HG03025 (cell line): ENCODE data around the gene NID1.
"Not testable (repeated sequence)": the region's sequence is repeated elsewhere in the genome, so short reads cannot be mapped to it uniquely, and the experiment has no call there.

ENCODE experiments used
- ATAC-seq: cut with Tn5 transposase; IDR thresholded peaks from one replicate; pipeline ENCODE4 v1.9.1; 2021; ENCODE audit warnings: mild to moderate bottlenecking, moderate library complexity; ENCODE audit not compliant: unreplicated experiment, low FRiP score

Gene NID1

DNA sequence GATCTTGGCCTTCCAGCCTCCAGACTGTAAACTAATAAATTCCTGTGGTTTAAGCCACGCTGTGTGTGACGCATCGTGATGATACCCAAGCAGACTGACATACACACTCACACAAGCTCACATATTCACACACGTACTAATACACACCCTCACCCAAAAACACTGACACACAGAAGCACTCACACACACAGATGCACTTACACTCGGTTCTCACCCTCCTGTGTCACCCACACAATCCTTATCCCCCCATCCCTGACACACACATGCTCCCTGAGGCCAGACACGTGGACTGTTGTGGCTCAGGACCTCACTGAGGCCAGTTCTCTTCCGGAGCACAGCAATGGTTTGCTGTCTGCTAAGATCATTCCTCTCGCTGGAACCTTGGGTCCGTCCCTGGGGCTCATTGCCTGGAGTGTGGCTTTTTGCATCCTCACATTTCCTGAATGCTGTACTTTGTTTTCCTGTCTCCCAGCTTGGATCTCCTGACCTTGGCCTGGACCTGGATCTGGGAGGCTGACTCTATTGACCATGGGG, 121.2 kb downstream of the NID1 start:
- no peak for ATAC-seq

DNA sequence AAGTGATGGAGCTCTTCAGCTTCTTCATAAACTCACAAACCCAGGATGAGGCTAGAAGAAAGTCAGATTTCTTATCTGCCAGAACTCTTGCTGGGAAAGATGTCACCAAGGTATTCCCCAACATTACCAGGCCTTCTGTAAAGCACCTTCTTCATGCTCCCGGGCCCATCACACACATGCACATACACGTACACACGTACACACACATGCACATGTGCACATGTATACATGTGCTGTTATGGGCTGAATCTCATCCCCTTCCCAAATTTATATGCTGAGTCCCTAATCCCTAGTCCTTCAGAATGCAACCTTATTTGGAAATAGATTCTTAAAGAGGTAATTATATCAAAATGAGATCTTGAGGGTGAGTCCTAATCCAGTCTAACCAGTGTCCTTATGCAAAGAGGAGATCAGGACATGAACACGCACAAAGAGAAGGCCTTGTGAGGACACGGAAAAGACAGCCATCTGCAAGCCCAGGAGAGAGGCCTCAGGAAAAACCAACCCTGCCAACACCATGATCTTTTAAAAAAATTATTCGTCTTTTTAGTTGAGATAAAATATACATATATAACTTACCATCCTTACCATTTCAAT, 121.8 kb downstream of the NID1 start:
- no peak for ATAC-seq

DNA sequence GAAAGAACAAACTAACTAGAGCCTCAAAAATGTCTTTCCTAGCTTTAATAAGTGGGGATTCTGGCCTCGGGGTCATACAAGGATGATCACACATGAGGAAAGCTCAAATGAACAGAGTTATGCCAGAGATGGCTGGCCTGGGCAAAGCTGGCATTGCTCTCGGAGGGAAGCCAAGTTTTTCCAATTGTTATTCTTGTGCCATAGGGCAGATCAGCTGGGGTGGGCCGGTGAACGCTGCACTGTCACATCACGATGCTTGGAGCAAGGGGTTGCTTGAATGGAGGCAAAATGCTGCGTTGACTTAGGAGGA, 122.3 kb downstream of the NID1 start:
- ATAC-seq, result no peak

DNA sequence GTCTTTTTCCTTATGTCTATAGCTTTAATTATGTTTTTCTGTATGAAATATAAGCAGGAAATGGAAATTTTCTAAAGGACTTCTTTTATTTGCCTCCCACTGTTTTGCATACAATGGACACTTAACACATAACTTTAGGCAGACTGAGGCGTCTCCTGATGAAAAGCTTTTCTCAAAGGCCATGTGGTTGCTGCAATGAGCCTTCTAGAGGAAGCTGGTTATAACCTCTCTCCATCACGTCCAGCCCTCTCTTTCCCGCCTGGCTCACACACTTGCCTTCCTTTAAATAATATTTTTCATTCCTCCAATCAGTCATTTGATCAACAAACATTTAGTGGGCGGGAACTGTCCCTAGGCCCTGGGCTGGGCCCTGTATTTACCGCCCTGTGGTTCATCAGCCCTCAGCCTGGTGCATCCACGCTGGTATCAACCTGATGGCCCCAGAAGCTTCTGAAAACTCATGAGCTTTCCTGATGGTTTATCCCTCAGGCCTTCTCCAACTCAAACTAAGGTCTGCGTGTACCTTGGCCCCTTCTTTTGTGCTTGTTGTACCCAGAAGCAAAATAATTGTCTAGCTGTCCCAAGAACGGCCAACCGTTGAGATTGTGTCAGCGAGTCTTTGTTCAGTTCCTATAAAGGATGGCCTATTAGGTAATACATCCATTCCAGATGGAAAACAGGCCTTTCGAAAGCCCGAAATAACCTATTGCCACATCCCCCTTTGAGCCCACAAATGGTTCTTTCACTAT, 122.8 kb downstream of the NID1 start:
- ATAC-seq, result no peak

DNA sequence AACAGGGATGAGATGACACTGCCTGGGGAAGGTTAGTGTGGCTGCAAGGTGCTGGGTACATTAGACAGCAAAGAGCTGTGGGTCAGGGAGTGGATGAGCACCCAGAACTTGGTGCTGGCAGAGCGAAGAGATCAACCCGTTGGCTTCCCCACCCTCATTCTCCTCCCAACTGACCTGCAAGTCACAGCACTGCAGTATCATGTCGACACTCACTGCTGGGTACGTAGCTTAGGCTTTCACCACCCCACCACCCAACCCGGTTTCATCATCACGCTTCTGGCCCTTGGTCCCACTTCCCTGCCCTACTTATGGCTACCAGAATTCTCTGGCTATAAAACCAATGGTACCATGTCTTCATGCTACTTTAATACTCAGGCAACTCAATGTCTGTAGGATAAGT, 124.6 kb downstream of the NID1 start:
- ATAC-seq, result no peak

DNA sequence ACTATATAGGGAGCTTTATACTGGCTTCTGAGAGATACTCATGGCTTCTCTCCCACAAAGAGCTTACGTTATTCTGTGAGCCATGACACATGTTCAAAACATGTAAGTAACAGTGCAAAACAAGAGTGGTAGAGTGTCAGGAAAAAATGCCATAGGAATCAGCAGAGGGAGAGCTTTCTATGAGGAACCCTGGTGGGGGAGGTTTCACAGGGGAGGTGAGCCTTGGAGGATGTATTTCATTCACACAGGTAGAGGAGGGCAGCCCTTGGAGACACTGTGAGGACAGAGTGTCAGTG, 125.5 kb downstream of the NID1 start:
- ATAC-seq, result no peak

DNA sequence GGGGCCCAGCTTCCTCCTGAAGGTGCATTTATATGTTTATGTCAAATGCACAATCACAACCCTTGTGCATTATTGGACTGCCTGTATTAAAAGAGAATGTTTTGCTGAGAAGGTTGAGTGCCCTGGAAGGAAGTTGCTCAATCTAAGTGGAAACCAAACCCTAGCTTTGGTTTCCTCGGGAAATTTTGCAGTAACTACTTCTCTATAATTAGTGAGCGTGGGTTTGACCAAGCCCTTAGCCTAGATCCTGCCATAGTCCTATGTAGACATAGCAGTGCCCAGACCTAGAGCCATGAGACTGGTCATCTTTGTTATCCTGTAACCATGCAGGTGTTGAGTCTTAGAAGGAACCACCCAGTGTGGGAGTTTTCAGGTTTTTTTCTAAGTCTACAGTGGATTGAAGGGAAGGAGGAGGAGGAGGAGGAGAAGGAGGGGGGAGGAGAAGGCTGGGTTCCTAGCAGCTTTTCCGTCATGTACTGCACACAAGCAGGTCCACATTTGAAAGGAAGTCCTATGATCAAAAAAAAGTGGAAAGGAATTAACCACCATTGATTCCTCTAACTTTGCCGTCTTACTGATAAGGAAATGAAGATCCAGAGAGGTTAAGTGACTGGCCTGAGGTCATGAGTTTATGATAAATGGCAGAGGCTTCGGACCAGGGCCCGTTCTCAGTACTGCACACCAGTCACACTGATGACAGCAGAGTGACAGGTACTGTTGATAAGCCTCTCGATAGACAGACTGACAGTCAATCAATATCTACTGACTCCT, 126.0 kb downstream of the NID1 start:
- no peak for ATAC-seq

DNA sequence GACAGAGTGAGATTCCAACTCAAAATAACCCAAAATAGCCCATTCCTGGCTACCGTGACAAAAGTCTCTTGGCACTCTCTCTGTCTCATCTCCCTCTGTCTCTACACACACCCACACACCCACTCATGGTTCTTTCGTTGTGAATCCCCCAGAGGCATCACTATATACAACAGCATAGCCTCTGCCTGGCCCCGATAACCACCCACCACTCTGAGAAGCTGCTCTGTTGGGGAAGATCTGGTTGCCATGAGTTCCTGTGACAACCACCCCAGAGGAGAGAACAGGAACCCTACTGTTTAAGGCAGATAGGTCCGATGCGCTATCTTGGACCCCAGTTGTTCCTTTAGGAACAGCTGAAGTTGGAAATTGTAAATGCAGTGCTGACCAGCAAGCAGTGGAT, 127.8 kb downstream of the NID1 start:
- no peak for ATAC-seq

DNA sequence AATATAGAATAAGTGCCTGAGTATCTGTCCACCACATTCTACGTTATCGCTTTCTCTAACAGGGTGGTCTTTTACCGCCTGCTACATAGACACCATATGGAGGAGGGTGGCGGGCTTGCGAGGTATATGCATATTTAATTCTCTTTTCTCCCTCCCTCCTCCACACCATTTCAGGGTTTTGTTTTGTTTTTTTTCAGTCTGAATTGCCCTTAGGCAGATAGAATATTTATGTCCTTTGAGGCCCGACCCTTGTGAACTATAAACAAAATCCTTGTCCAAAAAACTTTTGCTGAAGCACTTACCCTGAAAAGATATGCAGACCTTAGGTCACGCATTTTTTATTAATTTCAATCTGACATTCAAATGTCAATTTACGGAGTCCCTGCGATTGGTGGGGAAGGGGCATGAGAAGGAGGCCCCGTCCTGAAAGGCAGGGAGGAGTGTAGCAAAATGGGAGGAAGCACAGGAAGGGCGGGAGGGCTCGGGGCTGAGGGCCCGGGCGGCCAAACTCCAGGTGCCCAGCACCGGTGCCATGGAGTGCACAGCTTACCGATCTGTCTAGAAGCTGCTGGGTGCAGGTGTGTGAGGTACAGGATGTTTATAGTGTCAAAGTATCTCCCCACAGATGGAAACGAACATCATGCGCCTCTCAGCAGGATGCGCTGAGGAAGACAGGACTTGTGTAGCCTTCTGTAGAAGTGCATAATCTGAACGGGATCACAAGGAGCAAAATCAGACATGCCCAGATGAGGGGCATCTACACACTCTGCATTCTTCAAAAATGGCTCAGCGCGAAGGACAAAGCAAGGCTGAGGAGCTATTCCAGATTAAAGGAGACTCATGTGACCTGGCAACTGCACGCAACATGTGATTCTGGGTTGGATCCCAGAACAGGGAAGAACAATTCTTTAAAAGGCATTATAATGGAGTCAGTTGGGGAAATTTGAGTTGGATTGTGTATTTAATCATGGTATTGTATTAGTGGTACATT, 129.4 kb downstream of the NID1 start:
- ATAC-seq, result no peak

DNA sequence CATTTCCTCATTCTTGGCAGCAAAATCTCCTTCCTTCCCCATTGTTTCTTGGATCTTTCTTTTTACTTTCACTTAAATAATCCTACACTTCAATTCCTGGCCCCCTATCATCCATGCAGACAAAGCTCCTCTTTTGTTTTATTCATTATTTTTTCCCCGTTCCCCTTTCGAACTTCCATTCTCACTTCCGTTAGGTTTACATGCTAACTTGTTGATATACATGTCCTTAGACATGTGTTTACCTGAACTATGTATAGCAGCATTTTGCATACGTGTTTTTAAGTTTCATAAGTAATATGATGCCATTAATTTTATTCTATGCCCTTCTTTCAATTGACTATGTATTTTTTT, 131.1 kb downstream of the NID1 start:
- ATAC-seq, result no peak

DNA sequence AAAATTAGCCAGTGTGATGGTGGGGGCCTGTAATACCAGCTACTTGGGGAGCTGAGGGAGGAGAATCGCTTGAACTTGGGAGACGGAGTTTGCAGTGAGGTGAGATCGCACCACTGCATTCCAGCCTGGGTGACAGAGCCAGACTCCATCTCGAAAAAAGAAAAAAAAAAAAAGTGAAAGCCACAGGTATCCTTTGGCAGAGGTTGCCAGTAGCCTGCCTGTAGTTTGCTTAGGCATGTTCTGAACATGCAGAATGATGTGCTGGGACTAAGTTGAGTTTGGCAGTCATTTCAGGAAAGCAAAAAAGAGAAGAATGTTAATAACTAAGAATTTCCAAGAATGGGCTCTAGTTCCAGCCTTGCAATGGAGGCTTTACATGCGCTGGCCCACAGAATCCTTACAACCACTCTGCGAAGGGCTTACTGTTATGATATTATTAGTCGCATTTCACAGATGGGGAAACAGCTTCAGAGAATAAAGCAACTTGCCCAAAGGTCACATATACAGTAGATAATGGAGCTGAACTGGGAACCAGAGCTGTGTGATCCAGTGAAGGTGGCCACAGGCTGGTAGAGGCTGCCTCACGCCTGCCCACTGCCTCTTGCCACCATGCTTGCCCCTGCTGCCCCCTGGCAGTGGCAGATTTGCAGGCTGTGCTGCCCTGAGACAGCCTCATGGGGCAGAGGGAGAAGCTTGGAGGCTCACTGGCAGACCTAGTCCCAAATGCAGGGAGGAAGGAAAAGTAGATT, 131.7 kb downstream of the NID1 start:
- ATAC-seq, result no peak

DNA sequence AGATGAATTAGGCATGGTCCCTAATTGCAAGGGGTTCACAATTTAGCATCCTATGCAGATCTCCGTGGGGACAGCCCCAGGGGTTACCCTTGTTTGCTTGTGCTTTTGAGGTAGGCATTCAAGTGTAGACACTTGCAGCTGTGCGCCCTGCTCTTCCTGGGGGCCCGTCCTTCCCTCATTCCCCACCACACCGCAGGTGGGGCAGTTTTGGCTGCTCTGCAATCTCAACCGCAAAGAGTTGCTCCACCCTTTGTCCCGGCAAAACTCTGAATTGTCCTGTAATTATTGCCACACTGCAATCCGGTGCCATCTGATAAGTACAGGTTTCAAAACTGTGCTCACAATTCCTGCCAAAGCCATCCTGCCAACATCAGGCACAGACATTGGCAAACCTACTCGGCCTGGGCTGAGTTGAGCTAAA, 132.8 kb downstream of the NID1 start:
- no peak for ATAC-seq

DNA sequence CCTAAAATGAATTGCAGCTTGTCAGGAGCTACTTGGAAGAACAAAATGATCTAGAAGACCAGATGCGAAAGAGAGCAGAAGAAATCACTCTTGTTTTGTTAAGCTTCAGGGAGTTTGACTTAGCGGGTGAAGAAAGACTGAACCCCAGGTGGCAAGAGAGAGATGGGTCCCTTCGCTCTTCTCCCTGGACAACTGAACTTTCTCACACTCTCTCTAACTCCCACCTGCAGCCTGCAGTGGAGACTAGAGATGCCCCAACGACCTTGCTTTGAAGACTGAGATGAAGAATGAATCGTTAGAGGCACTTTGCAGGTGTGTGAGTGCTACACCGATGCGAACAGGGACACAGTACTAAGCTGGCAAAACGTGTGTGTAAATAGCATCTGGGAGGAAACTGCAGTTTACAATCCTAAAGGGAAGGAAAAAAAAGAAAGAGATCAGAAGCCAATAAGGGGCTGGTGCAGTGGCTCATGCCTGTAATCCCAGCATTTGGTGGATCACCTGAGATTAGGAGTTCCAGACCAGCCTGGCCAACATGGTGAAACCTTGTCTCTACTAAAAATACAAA, 133.6 kb downstream of the NID1 start:
- ATAC-seq, result no peak

DNA sequence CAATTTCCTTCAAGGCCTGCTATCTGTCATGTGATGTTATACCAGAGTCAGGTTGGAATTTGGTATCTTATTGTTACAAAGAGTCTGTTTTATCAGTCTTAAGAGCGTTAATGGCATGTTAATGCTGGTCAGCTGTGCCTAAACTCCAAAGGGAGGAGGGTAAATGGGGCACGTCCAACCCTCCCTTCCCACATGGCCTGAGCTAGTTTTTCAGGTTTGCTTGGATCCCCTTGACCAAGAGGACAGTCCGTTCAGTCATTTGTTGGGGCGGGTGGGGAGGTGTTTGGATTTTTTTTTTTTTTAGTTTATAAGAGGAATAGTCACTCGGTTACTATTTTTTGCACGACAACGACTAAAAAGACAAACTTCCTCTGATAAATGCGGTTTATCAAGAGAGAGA, 134.3 kb downstream of the NID1 start:
- no peak for ATAC-seq

DNA sequence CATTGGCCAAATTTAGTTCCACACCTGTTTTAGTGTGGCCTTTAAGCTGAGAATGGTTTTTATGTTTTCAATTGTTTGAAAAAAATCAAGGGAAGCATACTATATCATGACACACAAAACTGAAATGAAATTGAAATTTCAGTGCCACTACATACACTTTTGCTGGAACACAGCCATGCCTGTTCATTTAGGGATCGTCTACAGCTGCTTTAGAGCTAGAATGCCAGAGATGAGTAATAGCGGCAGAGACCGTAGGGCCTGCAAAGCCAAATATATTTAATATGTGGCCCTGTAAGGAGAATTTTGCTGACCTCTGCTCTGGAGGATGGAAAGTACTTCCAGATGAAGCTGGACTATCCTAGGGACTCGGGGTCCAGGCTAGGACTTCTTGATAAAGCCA, 135.7 kb downstream of the NID1 start:
- ATAC-seq, result no peak

DNA sequence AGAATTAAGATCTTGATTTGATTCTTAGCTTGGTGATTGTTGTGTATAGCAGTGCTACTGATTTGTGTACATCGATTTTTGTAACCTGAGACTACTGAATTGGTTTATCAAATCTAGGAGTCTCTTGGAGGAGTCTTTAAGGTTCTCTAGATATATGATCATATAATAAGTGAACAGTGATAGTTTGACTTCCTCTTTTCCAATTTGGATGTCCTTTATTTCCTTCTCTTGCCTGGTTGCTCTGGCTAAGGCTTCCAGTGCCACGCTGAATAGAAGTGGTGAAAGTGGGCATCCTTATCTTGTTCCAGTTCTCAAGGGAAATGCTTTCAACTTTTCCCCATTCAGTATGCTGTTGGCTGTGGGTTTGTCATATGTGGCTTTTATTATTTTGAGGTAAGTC, 136.7 kb downstream of the NID1 start:
- no peak for ATAC-seq

DNA sequence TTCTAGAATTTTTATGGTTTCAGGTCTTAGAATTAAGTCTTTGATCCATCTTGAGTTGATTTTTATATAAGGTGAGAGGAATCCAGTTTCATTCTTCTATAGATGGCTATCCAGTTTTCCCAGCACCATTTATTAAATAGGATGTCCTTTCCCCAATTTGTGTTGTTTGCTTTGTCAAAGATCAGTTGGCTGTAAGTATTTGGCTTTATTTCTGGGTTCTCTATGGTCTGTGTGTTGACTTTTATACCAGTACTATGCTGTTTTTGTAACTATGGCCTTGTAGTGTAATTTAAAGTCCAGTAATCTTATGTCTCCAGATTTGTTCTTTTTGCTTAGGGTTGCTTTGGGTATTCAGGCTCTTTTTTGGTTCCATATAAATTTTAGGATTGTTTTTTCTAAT, 137.3 kb downstream of the NID1 start:
- not testable (repeated sequence) for ATAC-seq
